ENCODE results near the gene AANAT. TPM values are rescaled to one million over a fixed set of nuclear protein-coding genes. Genes with fewer than 3 reads are reported as not detected.
"Not testable (repeated sequence)": the region's sequence is repeated elsewhere in the genome, so short reads cannot be mapped to it uniquely, and the experiment has no call there.

AANAT gene
- total and polyA plus RNA-seq, 3 experiments from 2014 or later, result not detected

DNA sequence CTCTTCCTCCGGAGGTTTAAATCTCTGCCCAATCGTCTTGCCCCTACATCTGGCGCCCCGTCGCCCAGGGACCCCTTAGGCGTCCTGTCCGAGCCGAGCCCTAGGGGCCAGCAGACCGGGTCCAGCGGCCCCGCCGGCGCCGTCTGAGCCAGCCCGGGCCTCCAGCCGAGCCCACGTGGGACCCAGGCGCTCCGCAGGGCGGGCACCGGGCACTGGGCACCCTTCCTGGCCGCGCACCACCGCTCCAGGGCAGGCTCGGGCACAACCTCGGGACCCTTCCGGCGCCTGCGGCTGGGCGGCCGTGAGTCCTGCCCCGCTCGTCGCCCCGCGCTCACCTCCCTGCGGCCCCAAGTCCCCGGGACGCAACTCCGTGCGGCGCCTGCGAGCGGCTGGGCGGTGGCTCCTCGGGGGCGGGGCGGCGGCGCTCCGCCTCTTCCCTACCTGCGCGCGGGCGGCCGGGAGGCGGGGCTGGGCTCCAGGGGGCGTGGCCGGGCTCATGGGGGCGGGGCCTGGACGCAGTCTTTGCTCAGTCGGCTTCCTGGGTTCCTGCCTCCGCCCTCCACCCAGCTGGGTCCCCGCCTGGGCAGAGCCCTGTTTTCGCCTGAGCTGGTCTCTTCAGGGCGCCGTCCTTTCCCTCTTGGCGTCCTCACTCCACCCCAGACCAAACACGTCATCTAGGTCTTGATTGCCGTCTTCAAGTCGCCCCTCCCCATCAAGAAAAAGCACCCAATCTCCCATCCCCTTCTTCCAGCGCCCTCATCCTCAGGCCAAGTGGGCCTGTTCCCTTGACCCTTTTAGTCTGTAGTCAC lies 33.8 kb downstream of the AANAT start, which contains the start of gene RHBDF2:
Gene RHBDF2, minus strand, starts transcription at position 406 of the 809 bp plus-strand sequence. CDS start 19,899 bp downstream, outside the sequence.
- Mint-ChIP-seq H3K9me3 (no peaks in the 10 kb centered on the region), H3K4me3 (peak within 1 kb of the TSS; percentile 87 to 98 (median 91)), H3K27ac (peak within 1 kb of the TSS; percentile 96 to 100 (median 98)), H3K36me3 (peaks cover 0 to 22% (median 4%) of the 10 kb centered on the region in 3 donors), H3K27me3 (no peaks in the 10 kb centered on the region), H3K4me1 (peaks cover 40 to 65% (median 46%) of the 10 kb centered on the region in 3 donors)
- ChIA-PET CTCF (interaction anchor here (0.7 to 3.7 kb wide), 15 partner anchors 8 to 123 kb away, joined by 3 to 19 read pairs (median 5); partner anchors contain the start of gene AANAT), POLR2A (interaction anchor here (0.6 to 1.6 kb wide), 9 partner anchors 8 to 1457 kb away, joined by 3 to 9 read pairs (median 3); partner anchors contain the start of gene TNRC6C)
- Histone ChIP-seq H3K9me3 (ENCODE audit: low read length) (no peaks in the 10 kb centered on the region), H3K4me3 (ENCODE audit: low read length) (peak within 1 kb of the TSS; percentile 85), H3K4me1 (ENCODE audit: insufficient read depth, low read length) (peaks cover 54% of the 10 kb centered on the region), H3K27me3 (ENCODE audit: insufficient read depth, low read length, poor library complexity, severe bottlenecking) (no peaks in the 10 kb centered on the region), H3K27ac (ENCODE audit: low read depth, low read length) (peak within 1 kb of the TSS; percentile 65), H3K36me3 (ENCODE audit: insufficient read depth, low read length) (no peaks in the 10 kb centered on the region)
- peak; percentile 93 to 96 (median 94) for DNase-seq

DNA sequence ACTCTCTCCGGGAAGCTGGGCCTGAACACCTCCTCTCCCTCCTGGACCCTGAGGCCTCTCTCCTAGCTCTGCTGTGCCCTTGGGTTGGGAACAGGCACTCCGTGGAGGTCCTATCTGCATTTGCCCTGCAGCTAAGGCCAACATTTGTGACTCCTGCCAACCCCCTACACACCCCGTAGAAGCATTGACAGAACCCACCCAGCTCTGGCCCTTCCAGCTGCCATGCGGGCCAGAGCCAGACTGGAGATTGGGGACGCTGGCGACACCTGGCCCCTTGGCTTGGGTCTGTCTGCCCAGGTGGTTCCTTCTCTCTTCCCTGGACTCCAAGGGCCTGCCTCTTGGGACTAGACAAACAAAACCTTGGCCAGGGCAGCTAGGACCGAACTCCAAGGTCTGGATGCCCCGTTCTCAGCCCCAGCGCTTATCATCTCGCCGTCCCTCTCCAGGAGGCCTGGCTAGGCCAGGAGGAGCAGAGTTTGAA lies 34.5 kb downstream of the AANAT start:
- POLR2A ChIA-PET, result interaction anchor here (0.7 to 1.6 kb wide), 8 partner anchors 9 to 116 kb away, joined by 3 to 9 read pairs (median 3); no protein-coding TSS in a partner anchor
- Histone ChIP-seq H3K27ac (ENCODE audit: low read depth, low read length) (peak overlapping the region; percentile 51), H3K27me3 (ENCODE audit: insufficient read depth, low read length, poor library complexity, severe bottlenecking) (no peaks in the 10 kb centered on the region), H3K4me3 (ENCODE audit: low read length) (peak overlapping the region; percentile 85), H3K36me3 (ENCODE audit: insufficient read depth, low read length) (no peaks in the 10 kb centered on the region), H3K4me1 (ENCODE audit: insufficient read depth, low read length) (peaks cover 61% of the 10 kb centered on the region), H3K9me3 (ENCODE audit: low read length) (no peaks in the 10 kb centered on the region)
- H3K4me3 Mint-ChIP-seq, result peak overlapping the region; percentile 85 to 98 (median 87)
- H3K27me3 Mint-ChIP-seq, result no peaks in the 10 kb centered on the region
- CTCF ChIA-PET, result interaction anchor here (0.7 to 2.3 kb wide), 14 partner anchors 9 to 122 kb away, joined by 3 to 19 read pairs (median 4); partner anchors contain the start of gene AANAT
- no peak for DNase-seq
- H3K4me1 Mint-ChIP-seq, result peaks cover 42 to 65% (median 49%) of the 10 kb centered on the region in 3 donors
- H3K9me3 Mint-ChIP-seq, result no peaks in the 10 kb centered on the region
- H3K27ac Mint-ChIP-seq, result peak overlapping the region; percentile 96 to 100 (median 98)
- peaks cover 0 to 22% (median 4%) of the 10 kb centered on the region in 3 donors for H3K36me3 Mint-ChIP-seq

DNA sequence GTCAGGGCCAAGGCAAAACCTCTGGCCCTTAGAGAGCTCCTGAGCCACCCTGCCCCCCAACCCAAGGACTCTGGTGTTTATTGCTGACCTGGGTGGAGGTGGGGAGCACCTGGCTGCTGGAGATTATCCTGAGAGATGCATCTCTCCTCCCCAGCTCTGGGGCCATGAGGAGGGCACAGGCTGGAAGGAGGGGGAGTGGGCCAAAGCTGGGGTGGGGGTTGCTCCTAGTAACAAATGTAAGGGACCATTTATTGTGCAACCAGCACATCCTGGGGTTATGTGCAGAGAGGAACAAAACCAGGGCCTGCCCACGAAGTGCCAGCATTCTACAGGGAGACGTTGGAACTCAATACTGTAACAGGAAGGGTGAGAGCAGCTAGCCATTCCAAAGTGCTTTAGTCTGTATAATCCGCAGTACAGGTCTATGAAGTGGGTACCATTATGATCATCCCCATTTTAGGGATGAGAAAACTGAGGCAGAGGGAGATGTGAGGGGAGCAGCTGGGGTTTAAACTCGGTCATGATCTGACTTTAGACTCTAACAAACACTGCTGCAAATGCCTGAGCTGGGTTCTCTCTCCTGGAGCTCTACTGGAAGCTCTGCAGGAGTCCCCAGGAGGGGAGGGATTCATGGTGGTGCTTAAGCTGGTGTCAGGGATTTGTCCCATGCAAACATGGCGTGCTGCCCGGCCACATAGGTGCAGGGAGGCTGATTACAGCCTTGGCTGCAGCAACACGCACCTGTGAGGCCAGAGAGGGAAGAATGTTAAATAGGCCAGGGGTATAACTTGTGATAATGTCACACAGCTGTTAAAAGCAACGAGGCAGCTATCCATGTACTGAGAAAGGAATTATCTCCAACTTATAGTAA lies 35.2 kb downstream of the AANAT start:
- peak overlapping the region in 4 of 7 donors; percentile 28 to 59 (median 42) for H3K4me3 Mint-ChIP-seq
- ChIA-PET CTCF (interaction anchor here (0.7 to 6.8 kb wide), 13 partner anchors 9 to 94 kb away, joined by 3 to 43 read pairs (median 5); partner anchors contain the start of gene AANAT), POLR2A (interaction anchor here (0.9 to 1.6 kb wide), 5 partner anchors 10 to 116 kb away, joined by 3 to 9 read pairs (median 3); no protein-coding TSS in a partner anchor)
- H3K4me3 ChIP-seq (ENCODE audit: low read length), result no peak overlapping the region
- H3K9me3 ChIP-seq (ENCODE audit: low read length), result no peaks in the 10 kb centered on the region
- H3K9me3 Mint-ChIP-seq, result no peaks in the 10 kb centered on the region
- H3K27me3 Mint-ChIP-seq, result no peaks in the 10 kb centered on the region
- H3K27ac ChIP-seq (ENCODE audit: low read depth, low read length), result no peak overlapping the region
- no peaks in the 10 kb centered on the region for H3K36me3 ChIP-seq (ENCODE audit: insufficient read depth, low read length)
- H3K36me3 Mint-ChIP-seq, result peaks cover 0 to 17% (median 4%) of the 10 kb centered on the region in 3 donors
- peaks cover 55% of the 10 kb centered on the region for H3K4me1 ChIP-seq (ENCODE audit: insufficient read depth, low read length)
- no peak for DNase-seq
- peaks cover 37 to 59% (median 42%) of the 10 kb centered on the region in 3 donors for H3K4me1 Mint-ChIP-seq
- no peaks in the 10 kb centered on the region for H3K27me3 ChIP-seq (ENCODE audit: insufficient read depth, low read length, poor library complexity, severe bottlenecking)
- H3K27ac Mint-ChIP-seq, result peak overlapping the region in 7 of 8 donors; percentile 15 to 99 (median 74)

DNA sequence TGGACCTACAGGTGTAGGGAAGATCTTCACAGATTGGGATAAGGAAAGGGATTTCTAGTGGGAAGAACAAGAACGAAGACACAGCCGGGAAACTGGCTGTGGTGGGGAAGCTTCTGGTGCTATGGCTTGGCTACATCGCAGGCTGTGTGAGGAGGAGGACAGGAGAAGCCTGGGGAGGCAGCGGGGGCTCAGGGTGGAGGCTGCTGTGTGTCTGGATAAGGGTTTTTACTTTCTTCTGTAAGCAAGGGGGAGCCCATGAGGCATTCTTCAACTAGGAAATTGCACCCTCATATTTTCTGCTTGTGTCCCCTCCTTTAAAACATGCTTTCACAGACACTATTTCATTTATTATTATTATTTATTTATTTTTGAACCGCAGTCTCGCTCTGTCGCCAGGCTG lies 36.7 kb downstream of the AANAT start:
- peak overlapping the region in 5 of 8 donors; percentile 32 to 82 (median 46) for H3K27ac Mint-ChIP-seq
- H3K4me1 Mint-ChIP-seq, result peaks cover 27 to 46% (median 29%) of the 10 kb centered on the region in 3 donors
- peaks cover 0 to 8% (median 2%) of the 10 kb centered on the region in 3 donors for H3K36me3 Mint-ChIP-seq
- Histone ChIP-seq H3K36me3 (ENCODE audit: insufficient read depth, low read length) (no peaks in the 10 kb centered on the region), H3K4me1 (ENCODE audit: insufficient read depth, low read length) (peaks cover 39% of the 10 kb centered on the region), H3K27me3 (ENCODE audit: insufficient read depth, low read length, poor library complexity, severe bottlenecking) (no peaks in the 10 kb centered on the region), H3K4me3 (ENCODE audit: low read length) (no peak overlapping the region), H3K9me3 (ENCODE audit: low read length) (no peaks in the 10 kb centered on the region), H3K27ac (ENCODE audit: low read depth, low read length) (no peak overlapping the region)
- H3K4me3 Mint-ChIP-seq, result peak overlapping the region in 3 of 7 donors; percentile 39 to 43 (median 39)
- CTCF ChIA-PET, result interaction anchor here (0.6 to 6.8 kb wide), 4 partner anchors 18 to 121 kb away, joined by 4 to 74 read pairs (median 26); partner anchors contain the start of gene AANAT
- no peaks in the 10 kb centered on the region for H3K27me3 Mint-ChIP-seq
- POLR2A ChIA-PET, result interaction anchor here (0.6 kb wide), 1 partner anchor 98 kb away, joined by 5 read pairs; no protein-coding TSS in a partner anchor
- DNase-seq, result no peak
- H3K9me3 Mint-ChIP-seq, result no peaks in the 10 kb centered on the region

DNA sequence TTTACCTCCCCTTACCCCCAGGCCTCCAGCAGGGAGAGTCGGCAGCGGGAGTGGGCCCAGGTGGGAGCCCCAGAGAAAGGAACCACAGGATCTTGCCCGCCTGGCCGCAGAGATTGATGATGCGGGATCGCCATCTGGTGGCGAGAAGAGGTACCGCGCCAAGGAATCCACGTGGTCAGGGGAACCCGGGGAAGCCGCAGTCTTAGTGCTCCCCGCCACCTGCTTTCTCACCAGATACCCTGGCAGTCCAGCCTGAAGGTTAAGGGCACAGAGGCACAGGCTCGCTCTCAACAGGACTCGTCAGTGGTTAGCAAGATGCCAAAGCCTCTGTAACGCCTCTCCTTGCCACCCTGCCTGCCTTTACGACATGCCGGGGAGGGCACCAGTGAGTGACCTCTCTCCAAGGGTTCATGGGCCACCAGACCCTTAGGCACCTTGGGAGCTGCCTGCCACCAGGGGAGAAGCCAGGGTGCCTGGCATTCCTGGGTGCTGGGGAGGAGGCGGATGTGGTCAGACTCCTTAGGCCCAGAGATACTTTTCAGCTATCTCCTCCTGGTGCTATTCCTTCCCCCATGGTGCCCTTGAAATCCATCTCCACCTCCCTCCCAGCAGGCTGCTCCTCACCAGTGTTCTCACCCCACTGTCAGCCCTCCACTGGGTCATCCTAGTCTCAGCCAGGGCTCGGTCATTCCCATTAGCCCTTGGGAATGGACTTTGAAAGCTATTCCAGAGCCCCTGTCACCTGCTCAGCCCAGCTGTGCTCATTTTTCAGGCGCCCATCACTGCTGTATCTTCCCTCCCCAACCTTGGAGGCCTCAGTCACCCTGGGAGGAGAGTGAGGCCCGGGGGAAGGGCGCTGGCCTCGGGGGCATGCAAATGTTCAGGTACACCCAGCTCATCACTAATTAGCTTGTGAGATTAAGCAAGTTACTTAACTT lies 39.3 kb downstream of the AANAT start:
- Histone ChIP-seq H3K9me3 (ENCODE audit: low read length) (no peaks in the 10 kb centered on the region), H3K4me3 (ENCODE audit: low read length) (no peak overlapping the region), H3K36me3 (ENCODE audit: insufficient read depth, low read length) (no peaks in the 10 kb centered on the region), H3K4me1 (ENCODE audit: insufficient read depth, low read length) (peaks cover 27% of the 10 kb centered on the region), H3K27me3 (ENCODE audit: insufficient read depth, low read length, poor library complexity, severe bottlenecking) (no peaks in the 10 kb centered on the region), H3K27ac (ENCODE audit: low read depth, low read length) (no peak overlapping the region)
- CTCF ChIA-PET, result interaction anchor here (0.8 to 6.8 kb wide), 23 partner anchors 8 to 204 kb away, joined by 3 to 74 read pairs (median 7); partner anchors contain the start of genes AANAT and UBE2O
- Mint-ChIP-seq H3K4me1 (peaks cover 20 to 41% (median 23%) of the 10 kb centered on the region in 3 donors), H3K27me3 (no peaks in the 10 kb centered on the region), H3K27ac (peak overlapping the region in 7 of 8 donors; percentile 12 to 87 (median 54)), H3K36me3 (peaks cover 0 to 4% (median 0%) of the 10 kb centered on the region in 3 donors), H3K4me3 (peak overlapping the region in 1 of 7 donors; percentile 58), H3K9me3 (peaks cover 0 to 2% (median 0%) of the 10 kb centered on the region in 5 donors)
- DNase-seq, result peak; percentile 79 to 90 (median 84)
- POLR2A ChIA-PET, result interaction anchor here (0.9 to 1.2 kb wide), 3 partner anchors 8 to 39 kb away, joined by 3 to 7 read pairs (median 3); partner anchors contain the start of gene AANAT

DNA sequence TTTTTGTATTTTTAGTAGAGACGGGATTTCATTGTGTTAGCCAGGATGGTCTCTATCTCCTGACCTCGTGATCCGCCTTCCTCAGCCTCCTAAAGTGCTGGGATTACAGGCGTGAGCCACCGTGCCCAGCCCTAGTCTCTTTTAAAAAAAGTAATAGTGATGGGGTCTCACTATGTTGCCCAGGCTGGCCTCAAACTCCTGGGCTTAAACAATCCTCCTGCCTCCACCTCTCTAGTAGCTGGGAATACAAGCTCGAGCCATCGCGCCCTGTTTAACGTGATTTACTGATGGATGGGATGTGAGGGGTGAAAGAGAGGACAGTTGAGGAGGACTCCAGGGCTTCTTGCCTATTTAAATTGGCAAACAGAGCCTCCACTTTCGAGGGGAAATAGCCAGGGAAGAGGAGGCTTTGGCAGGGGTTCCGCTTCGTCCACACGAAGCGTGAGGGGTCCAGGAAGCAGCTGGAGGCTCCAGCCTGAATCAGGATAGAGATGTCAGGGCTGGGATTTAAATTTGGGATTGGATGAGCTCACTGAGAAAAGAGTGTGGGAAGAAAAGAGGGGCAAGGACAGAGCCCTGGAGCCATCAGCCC lies 41.2 kb downstream of the AANAT start:
- H3K4me3 Mint-ChIP-seq; H3K4me3 ChIP-seq (ENCODE audit: low read length); H3K27me3 ChIP-seq (ENCODE audit: insufficient read depth, low read length, poor library complexity, severe bottlenecking); DNase-seq; H3K27ac ChIP-seq (ENCODE audit: low read depth, low read length); H3K27me3 Mint-ChIP-seq; H3K9me3 Mint-ChIP-seq; H3K36me3 Mint-ChIP-seq; H3K36me3 ChIP-seq (ENCODE audit: insufficient read depth, low read length); H3K9me3 ChIP-seq (ENCODE audit: low read length); POLR2A ChIA-PET: not testable (repeated sequence)
- Mint-ChIP-seq H3K4me1 (peaks cover 31 to 45% (median 34%) of the 10 kb centered on the region in 3 donors), H3K27ac (peak overlapping the region in 2 of 8 donors; percentile 17 to 72)
- CTCF ChIA-PET, result interaction anchor here (1.3 to 6.8 kb wide), 12 partner anchors 9 to 173 kb away, joined by 3 to 74 read pairs (median 10); partner anchors contain the start of gene AANAT
- peaks cover 27% of the 10 kb centered on the region for H3K4me1 ChIP-seq (ENCODE audit: insufficient read depth, low read length)

Data from CD8-positive, alpha-beta memory T cell (primary cell).